CD4-positive, alpha-beta T cell (primary cell): ENCODE data around the gene DUSP10. TPM values are rescaled to one million over a fixed set of nuclear protein-coding genes. Genes with fewer than 3 reads are reported as not detected.

Source experiments
- ATAC-seq: fragments of 200-7000 bp; cut with Tn5 transposase; one replicate; pipeline ENCODE4 v1.10.0; 2022; ENCODE audit warnings: mild to moderate bottlenecking; ENCODE audit not compliant: poor library complexity
- CTCF ChIA-PET: fragments of 350-600 bp; sonication (Branson Sonifier 250); formaldehyde crosslinking; loops from one replicate; lab custom pipeline; 2021; ENCODE audit warnings: antibody characterized with exemption, inconsistent platforms; lab: Charles Lee
- POLR2A ChIA-PET: fragments of 350-600 bp; sonication (Branson Sonifier 250); formaldehyde crosslinking; loops from one replicate; lab custom pipeline; 2021; ENCODE audit warnings: antibody characterized with exemption, inconsistent platforms; lab: Charles Lee
- DNase-seq, 14 experiments: peaks; one replicate each; pipeline ENCODE4 v3.0.0-alpha.2; 2013 to 2020; ENCODE audit warnings: mixed read lengths in 2 of 14
- H3K27ac ChIP-seq, 2 donors: one replicate each; pipeline versions ENCODE4 v1.5.1 to v1.7.0; 2013; ENCODE audit warnings: low read length in 2 of 2, low read depth in 1 of 2, mild to moderate bottlenecking in 1 of 2
- H3K27me3 ChIP-seq, 2 experiments: 1 replicate in 1 of 2; 2 replicates in 1 of 2; pipeline versions ENCODE4 v1.6.1 to v1.7.0; 2013; ENCODE audit warnings: low read length in 2 of 2, control low read depth in 1 of 2, mild to moderate bottlenecking in 1 of 2, moderate library complexity in 1 of 2; ENCODE audit not compliant: insufficient read depth in 2 of 2, control insufficient read depth in 1 of 2
- H3K36me3 ChIP-seq: one replicate; pipeline ENCODE4 v1.6.1; 2013; ENCODE audit warnings: low read length, control low read depth; ENCODE audit not compliant: insufficient read depth
- H3K4me1 ChIP-seq: one replicate; pipeline ENCODE4 v1.6.1; 2013; ENCODE audit warnings: low read length, control low read depth; ENCODE audit not compliant: insufficient read depth
- H3K4me3 ChIP-seq: one replicate; pipeline ENCODE4 v1.5.1; 2013; ENCODE audit warnings: mild to moderate bottlenecking, low read length, moderate library complexity
- H3K9me3 ChIP-seq, 2 experiments: 1 replicate in 1 of 2; 2 replicates in 1 of 2; pipeline versions ENCODE4 v1.6.1 to v1.7.0; 2013; ENCODE audit warnings: low read length in 2 of 2, mild to moderate bottlenecking in 2 of 2, control low read depth in 1 of 2, moderate library complexity in 1 of 2; ENCODE audit not compliant: control insufficient read depth in 1 of 2, insufficient read depth in 1 of 2
- H3K27ac Mint-ChIP-seq: one replicate; pipeline ENCODE4 v1.8.0; 2020; ENCODE audit warnings: mixed read lengths
- H3K27me3 Mint-ChIP-seq: one replicate; pipeline ENCODE4 v1.8.0; 2021; ENCODE audit warnings: mixed read lengths
- H3K36me3 Mint-ChIP-seq: one replicate; pipeline ENCODE4 v1.8.0; 2021; ENCODE audit warnings: low read depth, mixed read lengths
- H3K4me1 Mint-ChIP-seq: one replicate; pipeline ENCODE4 v1.8.0; 2021; ENCODE audit warnings: low read depth, mixed read lengths
- H3K4me3 Mint-ChIP-seq: one replicate; pipeline ENCODE4 v1.8.0; 2020; ENCODE audit warnings: mild to moderate bottlenecking, mixed read lengths
- H3K9me3 Mint-ChIP-seq: one replicate; pipeline ENCODE4 v1.8.0; 2020; ENCODE audit warnings: mixed read lengths
- CTCF ChIP-seq: fragments of 200-600 bp; IDR thresholded peaks from one replicate; pipeline ENCODE4 v1.8.0; 2022; ENCODE audit warnings: antibody characterized with exemption, mild to moderate bottlenecking
- intact Hi-C, 2 experiments: fragments of 100-400 bp; cut with DNase I in 1 of 2; cut with micrococcal nuclease in 1 of 2; formaldehyde crosslinking; loops; one replicate each; pipeline versions ENCODE4 v1.15.1 to v1.9.0; 2023 to 2025; cut with DNase I, micrococcal nuclease
- total RNA-seq, 174 experiments: library from RNA in 2 of 174; stranded (reverse) in 2 of 174; gene quantifications; one replicate each; pipeline ENCODE4 v1.2.3 and lab custom pipeline; 2021 to 2026

DUSP10 gene
- total RNA-seq, 2 experiments from 2014 or later = 66.9 to 70.9 TPM

- Mint-ChIP-seq H3K9me3 (peaks cover 7% of the 10 kb centered on the region), H3K27ac (no peak overlapping the region), H3K36me3 (no peaks in the 10 kb centered on the region), H3K27me3 (no peaks in the 10 kb centered on the region), H3K4me3 (no peak overlapping the region), H3K4me1 (peaks cover 5% of the 10 kb centered on the region)
- ChIA-PET POLR2A (interaction anchor here (2.9 kb wide), 1 partner anchor 61 kb away, joined by 10 read pairs; the partner anchor contains the start of gene DUSP10), CTCF (no interaction called here)
- Histone ChIP-seq H3K9me3 (no peaks in the 10 kb centered on the region), H3K36me3 (no peaks in the 10 kb centered on the region), H3K4me1 (no peaks in the 10 kb centered on the region), H3K27ac (no peak overlapping the region), H3K27me3 (no peaks in the 10 kb centered on the region), H3K4me3 (no peak overlapping the region)
- no peak for DNase-seq
- intact Hi-C loops = no loop called here
- TF ChIP-seq CTCF = no peak
- ATAC-seq = no peak
Measured at GRCh38 chr1:221680085-221680484, 61.8 kb downstream of the DUSP10 start.

DNA sequence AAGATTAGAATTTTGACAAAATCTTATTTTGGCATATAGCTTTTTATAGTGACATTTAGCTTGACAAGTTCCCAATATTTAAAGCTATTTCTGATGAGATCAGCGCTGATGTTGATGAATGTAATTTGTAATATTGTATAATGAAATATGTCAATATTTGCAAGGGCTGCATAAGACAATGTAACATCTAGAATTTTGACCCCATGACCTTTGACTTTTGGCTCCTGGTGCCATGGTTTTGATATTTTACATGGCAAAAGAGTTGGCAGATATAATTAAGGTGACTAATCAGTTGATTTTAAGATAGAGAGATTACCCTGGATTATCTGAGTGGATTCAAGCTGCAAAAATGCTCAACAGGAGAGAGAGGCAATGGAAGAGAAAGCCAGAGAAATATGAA is 63.9 kb downstream of the DUSP10 start:
- Histone ChIP-seq H3K4me3 (no peak overlapping the region), H3K27ac (no peak overlapping the region), H3K27me3 (no peaks in the 10 kb centered on the region), H3K9me3 (no peaks in the 10 kb centered on the region), H3K4me1 (no peaks in the 10 kb centered on the region), H3K36me3 (no peaks in the 10 kb centered on the region)
- Mint-ChIP-seq H3K36me3 (no peaks in the 10 kb centered on the region), H3K4me1 (peaks cover 5% of the 10 kb centered on the region), H3K27ac (no peak overlapping the region), H3K9me3 (peaks cover 7% of the 10 kb centered on the region), H3K27me3 (no peaks in the 10 kb centered on the region), H3K4me3 (no peak overlapping the region)
- no peak for DNase-seq
- POLR2A ChIA-PET = interaction anchor here (2.9 kb wide), 1 partner anchor 64 kb away, joined by 10 read pairs; the partner anchor contains the start of gene DUSP10
- no peak for TF ChIP-seq CTCF
- intact Hi-C loops = no loop called here
- CTCF ChIA-PET = interaction anchor here (0.6 kb wide), 1 partner anchor 149 kb away, joined by 3 read pairs; no protein-coding TSS in a partner anchor
- ATAC-seq = no peak

DNA sequence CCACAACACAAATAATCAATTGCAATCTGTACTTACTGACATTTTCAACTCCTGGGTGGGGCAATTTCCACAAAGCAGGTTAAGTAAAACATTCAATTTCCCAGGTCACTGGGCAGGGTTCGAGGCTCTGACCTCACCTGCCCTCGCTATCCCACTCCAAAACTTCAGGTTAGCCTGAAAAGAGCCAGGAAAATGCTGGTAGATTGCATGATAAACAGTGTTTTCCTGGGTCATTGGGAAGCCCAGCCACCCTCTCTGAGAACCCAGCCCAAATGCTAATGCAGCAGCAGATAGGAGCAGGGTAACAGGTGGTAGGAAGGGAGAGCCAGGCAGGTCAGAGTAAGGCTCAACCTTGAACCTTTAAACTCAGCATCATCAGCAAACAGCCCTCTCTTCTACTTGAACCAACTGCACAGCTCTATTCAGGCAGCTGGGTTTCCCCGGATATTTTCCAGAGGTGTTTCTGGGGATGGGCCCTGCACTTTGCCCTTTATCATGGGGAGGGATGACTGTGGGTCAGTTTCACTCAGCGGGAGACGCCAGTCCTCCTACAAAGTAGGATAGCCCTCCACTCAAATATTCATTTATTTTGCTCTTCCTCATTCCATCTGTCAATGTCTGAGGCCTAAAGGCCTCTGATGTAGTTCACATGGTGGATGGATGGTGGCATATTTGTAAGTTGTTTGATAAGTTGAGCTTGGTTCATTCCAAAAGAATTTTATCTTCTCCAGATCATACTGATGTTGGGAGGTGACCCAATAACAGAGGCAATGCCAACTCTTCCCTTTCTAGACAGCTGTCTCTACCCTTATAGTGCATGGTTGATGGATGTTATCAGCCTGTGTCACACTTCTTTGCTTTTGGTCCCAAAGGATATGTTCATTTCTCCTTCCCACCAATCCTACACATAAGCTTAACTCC is 65.7 kb downstream of the DUSP10 start:
- Mint-ChIP-seq H3K27me3 (no peaks in the 10 kb centered on the region), H3K4me1 (peaks cover 5% of the 10 kb centered on the region), H3K4me3 (no peak overlapping the region), H3K27ac (no peak overlapping the region), H3K36me3 (no peaks in the 10 kb centered on the region), H3K9me3 (peaks cover 7% of the 10 kb centered on the region)
- no peaks in the 10 kb centered on the region for H3K36me3 ChIP-seq
- no peaks in the 10 kb centered on the region for H3K4me1 ChIP-seq
- intact Hi-C loops = no loop called here
- no peak for TF ChIP-seq CTCF
- H3K27ac ChIP-seq = no peak overlapping the region
- ChIA-PET POLR2A (no interaction called here), CTCF (no interaction called here)
- H3K27me3 ChIP-seq = no peaks in the 10 kb centered on the region
- H3K4me3 ChIP-seq = no peak overlapping the region
- ATAC-seq (no peak), DNase-seq (no peak)
- H3K9me3 ChIP-seq = no peaks in the 10 kb centered on the region
